Stomach (tissue), 9 donors: Measurements from ENCODE around the gene JAML. TPM values are rescaled to one million over a fixed set of nuclear protein-coding genes. Genes with fewer than 3 reads are reported as not detected.

Experiments used
- DNase-seq, 2 donors: peaks; one replicate each; pipeline versions ENCODE4 v3.0.0 to v3.0.0-alpha.2; 2013 to 2019
- H3K27ac ChIP-seq, 5 donors: fragments of 200-600 bp in 4 of 5; sonication (generic) in 4 of 5; one replicate each; pipeline ENCODE4 v1.5.1; 2013 to 2019; ENCODE audit warnings: mild to moderate bottlenecking in 1 of 5, moderate library complexity in 1 of 5
- H3K27me3 ChIP-seq, 3 donors: fragments of 200-600 bp; sonication (generic); one replicate each; pipeline ENCODE4 v1.5.1; 2017 to 2019; ENCODE audit warnings: mixed run types in 1 of 3
- H3K36me3 ChIP-seq, 4 donors: fragments of 200-600 bp; sonication (generic); 1 replicate in 3 of 4; 2 replicates in 1 of 4; pipeline ENCODE4 v1.5.1; 2016 to 2019
- H3K4me1 ChIP-seq, 4 donors: fragments of 200-600 bp; sonication (generic); one replicate each; pipeline ENCODE4 v1.5.1; 2016 to 2019
- H3K4me3 ChIP-seq, 4 donors: fragments of 200-600 bp; sonication (generic) in 3 of 4; one replicate each; pipeline ENCODE4 v1.5.1; 2016 to 2019; ENCODE audit warnings: mild to moderate bottlenecking in 1 of 4
- H3K9me3 ChIP-seq, 4 donors: fragments of 200-600 bp; sonication (generic); one replicate each; pipeline ENCODE4 v1.5.1; 2016 to 2019
- CTCF ChIP-seq, 7 experiments: fragments of 450-650 bp in 4 of 7; fragments of 200-600 bp in 3 of 7; sonication (generic) in 3 of 7; IDR thresholded peaks; one replicate each; pipeline ENCODE4 v1.5.1; 2016 to 2019; ENCODE audit warnings: antibody characterized with exemption in 7 of 7, control low read depth in 2 of 7, mild to moderate bottlenecking in 1 of 7
- EP300 ChIP-seq: sonication (generic); formaldehyde crosslinking; IDR thresholded peaks from one replicate; pipeline ENCODE4 v1.6.1; 2017; ENCODE audit warnings: antibody characterized with exemption
- POLR2A ChIP-seq, 4 donors: fragments of 450-650 bp; IDR thresholded peaks; one replicate each; pipeline ENCODE4 v1.6.1; 2016; ENCODE audit warnings: antibody characterized with exemption in 4 of 4, control low read depth in 2 of 4, mild to moderate bottlenecking in 1 of 4, moderate library complexity in 1 of 4
- POLR2AphosphoS5 ChIP-seq, 3 donors: sonication (generic); formaldehyde crosslinking; IDR thresholded peaks; one replicate each; pipeline ENCODE4 v1.6.1; 2016; ENCODE audit warnings: antibody characterized with exemption in 3 of 3
- WGBS, 5 donors: extraction: QIAGEN DNeasy Blood & Tissue Kit in 3 of 5; methylation state at CpG; one replicate each; pipeline versions ENCODE4 v1.1.5 to v1.1.7; 2013 to 2018; 5-methylcytosine and 5-hydroxymethylcytosine counted together
- intact Hi-C: fragments of 100-400 bp; cut with DNase I; formaldehyde crosslinking; loops from one replicate; pipeline ENCODE4 v1.15.1; 2023; ENCODE audit warnings: low total_unique reads
- polyA plus RNA-seq, 3 donors: library from polyadenylated mRNA; stranded (reverse); fragments of 200-250 nt; gene quantifications; one replicate each; pipeline ENCODE4 v1.2.3, GENCODE V29; 2013
- total RNA-seq, 5 donors: library from RNA; depleted of rRNA; stranded (reverse); fragments of >200 nt; gene quantifications; one replicate each; pipeline versions ENCODE4 v1.1.0 to v1.2.3, GENCODE V29; 2014 to 2016
- donor health status: healthy with polysubstance abuse.
- donor health status: Bipolar disorder and iron deficiency.
- donor health status: healthy.

Gene JAML
- total and polyA plus RNA-seq, 8 donors, result 3.7 to 35.0 (median 12.8) TPM

GRCh38 chr11:118251858-118252652, 27.2 kb upstream of the JAML start, which contains the start of gene MPZL3:
Gene MPZL3, minus strand, starts transcription at chr11:118252365. Its CDS starts 71 bp downstream, at chr11:118252294.
- Histone ChIP-seq H3K4me3 (peak within 1 kb of the TSS; percentile 59 to 72 (median 65)), H3K36me3 (peaks cover 0 to 23% (median 11%) of the 10 kb centered on the region in 4 donors), H3K9me3 (no peaks in the 10 kb centered on the region), H3K27ac (peak within 1 kb of the TSS; percentile 86 to 94 (median 91)), H3K27me3 (peaks cover 0 to 6% (median 0%) of the 10 kb centered on the region in 3 donors), H3K4me1 (peaks cover 4 to 32% (median 20%) of the 10 kb centered on the region in 4 donors)
- intact Hi-C loops, result no loop called here
- DNase-seq, result peak; percentile 93 to 98
- TF ChIP-seq EP300 (no peak), POLR2AphosphoS5 (IDR thresholded peaks at IDR 0.05) (peak in 2 of 3 donors; percentile 66 to 85)
- 1 to 6% (median 2%) methylated on average over 24 to 33 of the region's 33 CpGs for WGBS, 5 donors

GRCh38 chr11:118247041-118247440, 22.2 kb upstream of the JAML start:
- Histone ChIP-seq H3K4me1 (peaks cover 4 to 37% (median 12%) of the 10 kb centered on the region in 4 donors), H3K27me3 (no peaks in the 10 kb centered on the region), H3K9me3 (no peaks in the 10 kb centered on the region), H3K27ac (peak overlapping the region in 3 of 5 donors; percentile 22 to 52 (median 37)), H3K36me3 (no peaks in the 10 kb centered on the region), H3K4me3 (no peak overlapping the region)
- TF ChIP-seq POLR2A (IDR thresholded peaks at IDR 0.05) (no peak), CTCF (IDR thresholded peaks at IDR 0.05) (no peak), EP300 (no peak), POLR2AphosphoS5 (IDR thresholded peaks at IDR 0.05) (no peak)
- WGBS, 5 donors, result 17 to 43% (median 30%) methylated on average over 1 of the region's 1 CpG
- intact Hi-C loops, result no loop called here
- DNase-seq, result no peak

GRCh38 chr11:118245936-118246562, 21.2 kb upstream of the JAML start:
- H3K4me1 ChIP-seq, result peaks cover 11 to 39% (median 16%) of the 10 kb centered on the region in 4 donors
- DNase-seq, result no peak
- no peaks in the 10 kb centered on the region for H3K36me3 ChIP-seq
- TF ChIP-seq POLR2AphosphoS5 (IDR thresholded peaks at IDR 0.05) (no peak), CTCF (IDR thresholded peaks at IDR 0.05) (no peak), POLR2A (IDR thresholded peaks at IDR 0.05) (no peak), EP300 (no peak)
- no peaks in the 10 kb centered on the region for H3K9me3 ChIP-seq
- H3K27ac ChIP-seq, result peak overlapping the region in 2 of 5 donors; percentile 22 to 52
- intact Hi-C loops, result no loop called here
- H3K27me3 ChIP-seq, result no peaks in the 10 kb centered on the region
- WGBS, 5 donors, result 89 to 95% (median 91%) methylated on average over 3 of the region's 3 CpGs
- H3K4me3 ChIP-seq, result no peak overlapping the region

GRCh38 chr11:118243993-118244762, 19.4 kb upstream of the JAML start:
- Histone ChIP-seq H3K27me3 (no peaks in the 10 kb centered on the region), H3K9me3 (no peaks in the 10 kb centered on the region), H3K4me3 (no peak overlapping the region), H3K27ac (no peak overlapping the region), H3K4me1 (peaks cover 23 to 51% (median 27%) of the 10 kb centered on the region in 4 donors), H3K36me3 (no peaks in the 10 kb centered on the region)
- 75 to 86% (median 77%) methylated on average over 3 of the region's 3 CpGs for WGBS, 5 donors
- no peak for TF ChIP-seq POLR2AphosphoS5 (IDR thresholded peaks at IDR 0.05)
- no peak for TF ChIP-seq EP300
- no peak for TF ChIP-seq CTCF (IDR thresholded peaks at IDR 0.05)
- TF ChIP-seq POLR2A (IDR thresholded peaks at IDR 0.05), result no peak
- no peak for DNase-seq
- intact Hi-C loops, result no loop called here
